Karpas-422 (cell line): ENCODE measurements around the gene MCM5. TPM values are rescaled to one million over a fixed set of nuclear protein-coding genes. Genes with fewer than 3 reads are reported as not detected.

ENCODE experiments used
- DNase-seq: peaks from one replicate; pipeline ENCODE4 v3.0.0-alpha.2; 2015
- H2AFZ ChIP-seq: fragments of 200-600 bp; sonication (generic); 2 replicates; pipeline ENCODE4 v1.6.1; 2014; ENCODE audit warnings: antibody characterized with exemption, low read length, mixed read lengths
- H3K27ac ChIP-seq: fragments of 200-600 bp; sonication (generic); 2 replicates; pipeline ENCODE4 v1.5.1; 2014; ENCODE audit warnings: mild to moderate bottlenecking, low read length, moderate library complexity
- H3K27me3 ChIP-seq: fragments of 200-600 bp; sonication (generic); 2 replicates; pipeline ENCODE4 v1.6.1; 2014; ENCODE audit warnings: low read length, mixed read lengths
- H3K36me3 ChIP-seq: fragments of 200-600 bp; sonication (generic); 2 replicates; pipeline ENCODE4 v1.6.1; 2014; ENCODE audit warnings: low read length, mixed read lengths; ENCODE audit not compliant: insufficient read depth
- H3K4me1 ChIP-seq: fragments of 200-600 bp; sonication (generic); 2 replicates; pipeline ENCODE4 v1.6.1; 2014; ENCODE audit warnings: mild to moderate bottlenecking, low read length, mixed read lengths
- H3K4me2 ChIP-seq: fragments of 200-600 bp; sonication (generic); 2 replicates; pipeline ENCODE4 v1.6.1; 2014; ENCODE audit warnings: low read length, low read depth, mild to moderate bottlenecking; ENCODE audit not compliant: poor library complexity, severe bottlenecking
- H3K4me3 ChIP-seq: fragments of 200-600 bp; sonication (generic); 2 replicates; pipeline ENCODE4 v1.5.1; 2014; ENCODE audit warnings: mild to moderate bottlenecking, antibody characterized with exemption, low read length, mixed read lengths
- H3K79me2 ChIP-seq: fragments of 200-600 bp; sonication (generic); 2 replicates; pipeline ENCODE4 v1.6.1; 2014; ENCODE audit warnings: mild to moderate bottlenecking, low read length, mixed read lengths
- H3K9ac ChIP-seq: fragments of 200-600 bp; sonication (generic); 2 replicates; pipeline ENCODE4 v1.6.0; 2014; ENCODE audit warnings: low read length
- H3K9me2 ChIP-seq: fragments of 200-600 bp; sonication (generic), shearing (Covaris generic); replicated peaks from 2 replicates; pipeline ENCODE4 v1.6.0; 2014; ENCODE audit warnings: mild to moderate bottlenecking, low read length, moderate library complexity; ENCODE audit not compliant: insufficient read depth
- H3K9me3 ChIP-seq: fragments of 300-700, 200-600 bp; sonication (generic); 2 replicates; pipeline ENCODE4 v1.6.1; 2014; ENCODE audit warnings: low read length, mixed read lengths
- H4K20me1 ChIP-seq: fragments of 200-600 bp; sonication (generic); 2 replicates; pipeline ENCODE4 v1.6.1; 2014; ENCODE audit warnings: mild to moderate bottlenecking, antibody characterized with exemption, low read length, low read depth; ENCODE audit not compliant: insufficient read depth
- total RNA-seq: library from RNA; depleted of rRNA; stranded (reverse); fragments of >200 nt; shearing (Covaris generic); gene quantifications from 2 replicates; pipeline ENCODE4 v1.2.3, GENCODE V29; 2014; ENCODE audit warnings: low replicate concordance

MCM5 gene
- total RNA-seq, 1 experiment from 2014 or later = 83.7 TPM

DNA sequence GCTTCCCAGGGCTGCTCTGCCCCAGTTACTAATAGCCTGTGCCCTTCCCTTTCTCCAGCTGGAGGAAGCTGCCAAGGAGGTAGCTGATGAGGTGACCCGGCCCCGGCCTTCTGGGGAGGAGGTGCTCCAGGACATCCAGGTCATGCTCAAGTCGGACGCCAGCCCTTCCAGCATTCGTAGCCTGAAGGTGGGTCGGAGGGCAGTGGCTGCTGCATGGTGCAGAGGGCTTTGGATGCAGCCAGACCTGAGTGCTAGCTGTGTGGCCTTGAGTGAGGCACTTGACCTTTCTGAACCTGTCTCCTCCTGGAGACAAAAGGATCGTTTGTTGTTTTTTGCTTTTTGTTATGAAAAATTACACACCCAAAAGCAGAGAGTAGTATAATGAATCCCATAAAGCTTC, 3.4 kb downstream of the MCM5 start:
- H3K4me2 ChIP-seq = no peak overlapping the region
- H3K4me1 ChIP-seq = peaks cover 55% of the 10 kb centered on the region
- H4K20me1 ChIP-seq = no peaks in the 10 kb centered on the region
- H2AFZ ChIP-seq = no peak overlapping the region
- H3K9ac ChIP-seq = no peak overlapping the region
- H3K27me3 ChIP-seq = no peaks in the 10 kb centered on the region
- H3K9me2 ChIP-seq = no peaks in the 10 kb centered on the region
- no peaks in the 10 kb centered on the region for H3K9me3 ChIP-seq
- no peak overlapping the region for H3K4me3 ChIP-seq
- no peak for DNase-seq
- H3K79me2 ChIP-seq = peaks cover 34% of the 10 kb centered on the region
- no peak overlapping the region for H3K27ac ChIP-seq
- H3K36me3 ChIP-seq = peaks cover 39% of the 10 kb centered on the region; the same call in 1 of the 2 replicates

DNA sequence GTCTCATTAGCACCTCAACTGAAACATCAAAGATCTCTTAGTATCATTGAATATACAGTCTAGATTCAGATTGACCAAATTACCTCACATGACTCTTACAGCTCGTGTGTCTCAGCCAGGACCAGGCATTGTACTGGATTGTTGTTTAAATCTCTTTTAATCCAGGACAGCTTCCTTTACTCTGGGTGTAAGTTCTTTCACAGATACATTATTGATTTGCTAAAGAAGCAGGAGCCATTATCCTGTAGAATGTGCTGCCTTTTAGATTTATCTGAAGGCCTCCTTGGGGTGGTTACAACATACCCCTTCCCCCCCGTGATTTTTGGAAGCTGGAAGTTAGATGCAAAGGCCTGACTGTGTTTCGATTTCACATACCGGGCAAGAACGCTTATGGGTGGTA, 4.2 kb downstream of the MCM5 start:
- no peak overlapping the region for H3K4me3 ChIP-seq
- H3K79me2 ChIP-seq = peaks cover 34% of the 10 kb centered on the region
- H2AFZ ChIP-seq = no peak overlapping the region
- H3K9me2 ChIP-seq = no peaks in the 10 kb centered on the region
- H3K36me3 ChIP-seq = peaks cover 42% of the 10 kb centered on the region; the same call in 1 of the 2 replicates
- H3K4me2 ChIP-seq = no peak overlapping the region
- no peak overlapping the region for H3K9ac ChIP-seq
- no peak overlapping the region for H3K27ac ChIP-seq
- no peaks in the 10 kb centered on the region for H3K27me3 ChIP-seq
- H4K20me1 ChIP-seq = no peaks in the 10 kb centered on the region
- H3K4me1 ChIP-seq = peaks cover 55% of the 10 kb centered on the region
- no peaks in the 10 kb centered on the region for H3K9me3 ChIP-seq
- DNase-seq = no peak

DNA sequence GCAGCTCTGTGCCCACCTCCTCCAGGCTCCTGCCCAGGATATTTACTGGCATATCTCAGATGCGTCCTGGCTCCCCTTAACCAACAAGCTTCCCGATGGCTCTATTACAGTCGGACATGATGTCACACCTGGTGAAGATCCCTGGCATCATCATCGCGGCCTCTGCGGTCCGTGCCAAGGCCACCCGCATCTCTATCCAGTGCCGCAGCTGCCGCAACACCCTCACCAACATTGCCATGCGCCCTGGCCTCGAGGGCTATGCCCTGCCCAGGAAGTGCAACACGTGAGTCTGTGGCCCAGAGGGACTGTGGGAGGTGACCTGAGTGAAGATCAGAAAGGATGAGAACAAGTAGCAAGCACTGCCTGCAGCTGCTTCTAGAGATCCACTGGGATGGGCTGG, 6.5 kb downstream of the MCM5 start:
- Histone ChIP-seq H3K4me3 (no peak overlapping the region), H3K79me2 (peaks cover 27% of the 10 kb centered on the region), H3K9me2 (no peaks in the 10 kb centered on the region), H2AFZ (no peak overlapping the region), H3K27ac (no peak overlapping the region), H3K36me3 (peaks cover 51% of the 10 kb centered on the region; the same call in 1 of the 2 replicates), H3K9ac (no peak overlapping the region), H3K4me2 (no peak overlapping the region), H4K20me1 (no peaks in the 10 kb centered on the region), H3K27me3 (no peaks in the 10 kb centered on the region), H3K9me3 (no peaks in the 10 kb centered on the region), H3K4me1 (peaks cover 69% of the 10 kb centered on the region)
- DNase-seq = no peak

DNA sequence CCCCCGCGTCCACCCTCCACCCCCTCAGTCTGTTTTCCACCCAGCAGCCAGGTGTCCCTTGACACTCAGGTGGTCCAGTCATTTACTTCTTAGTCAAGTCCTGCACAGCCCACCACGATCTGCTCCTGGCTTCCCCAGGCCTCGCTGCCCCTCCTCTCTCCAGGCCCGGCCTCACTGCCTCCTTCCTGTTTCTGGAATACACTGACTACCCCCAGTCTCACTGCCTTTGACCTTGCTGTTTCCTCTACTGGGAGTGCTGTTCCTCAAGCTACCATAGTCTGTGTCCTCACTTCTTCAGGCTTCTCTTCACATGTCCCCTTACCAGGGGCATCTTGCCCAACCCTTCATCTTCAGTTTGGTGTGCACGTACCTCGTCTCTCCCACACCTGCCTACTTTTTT, 7.4 kb downstream of the MCM5 start:
- peaks cover 57% of the 10 kb centered on the region for H3K36me3 ChIP-seq
- peaks cover 23% of the 10 kb centered on the region for H3K79me2 ChIP-seq
- no peaks in the 10 kb centered on the region for H3K9me2 ChIP-seq
- H3K4me1 ChIP-seq = peaks cover 69% of the 10 kb centered on the region
- H3K9ac ChIP-seq = no peak overlapping the region
- H4K20me1 ChIP-seq = no peaks in the 10 kb centered on the region
- peak overlapping the region; percentile 21; the same call in 1 of the 2 replicates for H3K27ac ChIP-seq
- no peak overlapping the region for H3K4me2 ChIP-seq
- H2AFZ ChIP-seq = no peak overlapping the region
- H3K27me3 ChIP-seq = no peaks in the 10 kb centered on the region
- H3K4me3 ChIP-seq = no peak overlapping the region
- no peaks in the 10 kb centered on the region for H3K9me3 ChIP-seq
- DNase-seq = no peak

DNA sequence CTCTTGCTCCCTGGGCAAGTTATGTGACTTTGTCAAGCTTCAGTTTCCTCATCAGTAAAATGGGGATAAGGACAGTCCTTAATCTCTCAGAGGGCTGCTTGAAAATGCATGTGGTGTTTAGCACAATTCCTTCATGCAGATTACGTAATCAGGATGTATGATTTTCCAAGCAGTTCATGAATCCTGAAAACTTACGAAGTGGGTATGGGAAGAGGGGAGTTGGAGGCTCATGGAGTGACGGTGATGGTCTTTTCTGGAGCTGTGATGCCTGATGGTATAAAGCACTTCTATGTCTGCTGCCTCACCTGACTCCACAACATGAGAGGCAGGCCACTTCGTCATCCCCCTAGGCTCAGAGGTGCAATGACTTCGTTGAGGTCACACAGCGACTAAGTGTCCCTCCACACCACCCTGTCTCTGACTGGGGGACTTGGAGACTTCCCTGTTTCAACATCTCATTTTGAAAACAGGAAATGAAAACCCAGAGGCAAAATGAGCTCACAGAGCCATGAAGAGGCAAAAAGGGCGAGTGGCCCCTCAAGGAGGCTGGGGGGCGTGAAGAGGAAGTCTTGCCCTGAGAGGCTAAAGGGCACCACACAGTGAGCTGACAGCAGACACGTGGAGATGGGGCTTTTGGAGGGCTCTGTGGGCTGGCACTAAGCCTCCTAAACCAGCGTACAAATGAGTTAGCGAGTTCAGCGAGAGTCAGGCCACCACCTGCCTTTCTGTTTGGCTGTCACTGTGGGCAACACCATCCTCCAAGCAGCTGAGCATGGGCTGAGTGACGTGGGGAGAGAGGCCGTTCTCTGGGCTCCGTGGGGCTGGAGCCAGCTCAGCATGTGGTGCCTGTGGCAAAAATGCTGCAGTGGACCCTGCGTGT, 10.1 kb downstream of the MCM5 start:
- peak overlapping the region; percentile 70 for H3K9ac ChIP-seq
- peak overlapping the region; percentile 61 for H3K4me2 ChIP-seq
- H4K20me1 ChIP-seq = no peaks in the 10 kb centered on the region
- peaks cover 12% of the 10 kb centered on the region; the same call in 1 of the 2 replicates for H3K79me2 ChIP-seq
- DNase-seq = peak; percentile 96
- H3K27ac ChIP-seq = peak overlapping the region; percentile 93
- peak overlapping the region; percentile 47 for H3K4me3 ChIP-seq
- H3K27me3 ChIP-seq = no peaks in the 10 kb centered on the region
- H3K9me3 ChIP-seq = no peaks in the 10 kb centered on the region
- H3K9me2 ChIP-seq = no peaks in the 10 kb centered on the region
- H3K36me3 ChIP-seq = peaks cover 51% of the 10 kb centered on the region
- 0 out of 2 replicates have a peak overlapping the region, but pooled peaks have one; percentile 4 for H2AFZ ChIP-seq
- peaks cover 66% of the 10 kb centered on the region for H3K4me1 ChIP-seq

DNA sequence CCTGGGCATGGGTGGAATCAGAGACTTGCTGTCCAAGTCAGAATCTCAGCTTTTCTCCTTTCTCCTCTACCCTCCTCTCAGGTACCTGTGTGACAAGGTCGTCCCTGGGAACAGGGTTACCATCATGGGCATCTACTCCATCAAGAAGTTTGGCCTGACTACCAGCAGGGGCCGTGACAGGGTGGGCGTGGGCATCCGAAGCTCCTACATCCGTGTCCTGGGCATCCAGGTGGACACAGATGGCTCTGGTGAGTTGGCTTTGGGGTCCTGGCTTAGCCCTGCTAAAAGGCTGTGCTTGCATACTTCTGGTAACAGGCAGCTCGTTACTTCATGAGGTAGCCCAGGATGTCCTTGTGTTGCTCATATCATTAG, 10.7 kb downstream of the MCM5 start:
- Histone ChIP-seq H3K27ac (peak overlapping the region; percentile 93), H3K27me3 (no peaks in the 10 kb centered on the region), H3K9me3 (no peaks in the 10 kb centered on the region), H3K4me2 (peak overlapping the region; percentile 61), H2AFZ (0 out of 2 replicates have a peak overlapping the region, but pooled peaks have one; percentile 4), H3K4me1 (peaks cover 66% of the 10 kb centered on the region), H3K79me2 (peaks cover 12% of the 10 kb centered on the region; the same call in 1 of the 2 replicates), H4K20me1 (no peaks in the 10 kb centered on the region), H3K9me2 (no peaks in the 10 kb centered on the region), H3K4me3 (peak overlapping the region; percentile 47), H3K36me3 (peaks cover 51% of the 10 kb centered on the region), H3K9ac (peak overlapping the region; percentile 70)
- DNase-seq = no peak

DNA sequence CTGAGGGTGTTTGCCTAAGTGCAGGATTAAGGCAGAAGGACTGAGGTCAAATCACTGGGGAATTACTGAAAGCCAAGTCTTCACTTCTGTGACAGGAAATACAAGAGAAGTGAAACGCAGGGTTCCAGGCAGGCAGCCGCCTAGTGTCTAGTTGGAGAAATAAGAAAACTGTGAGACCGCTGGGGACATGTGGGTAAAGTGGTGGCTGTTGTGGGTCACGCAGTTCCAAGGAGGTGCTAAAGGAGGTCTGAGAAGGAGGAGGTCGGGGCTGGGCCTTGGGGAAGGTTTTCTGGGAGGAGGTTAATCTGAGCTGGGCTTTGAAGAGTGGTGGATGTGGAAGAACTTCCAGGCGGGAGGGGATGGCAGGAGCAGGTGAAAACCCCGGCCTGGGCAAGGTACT, 11.2 kb downstream of the MCM5 start:
- Histone ChIP-seq H3K79me2 (peaks cover 12% of the 10 kb centered on the region; the same call in 1 of the 2 replicates), H3K27me3 (no peaks in the 10 kb centered on the region), H3K27ac (peak overlapping the region; percentile 93), H4K20me1 (no peaks in the 10 kb centered on the region), H3K9me2 (no peaks in the 10 kb centered on the region), H3K9ac (peak overlapping the region; percentile 70), H3K4me2 (peak overlapping the region; percentile 61), H3K4me3 (peak overlapping the region; percentile 47; the same call in 1 of the 2 replicates), H3K36me3 (peaks cover 54% of the 10 kb centered on the region), H2AFZ (no peak overlapping the region), H3K9me3 (no peaks in the 10 kb centered on the region), H3K4me1 (peaks cover 66% of the 10 kb centered on the region)
- peak; percentile 87 for DNase-seq

DNA sequence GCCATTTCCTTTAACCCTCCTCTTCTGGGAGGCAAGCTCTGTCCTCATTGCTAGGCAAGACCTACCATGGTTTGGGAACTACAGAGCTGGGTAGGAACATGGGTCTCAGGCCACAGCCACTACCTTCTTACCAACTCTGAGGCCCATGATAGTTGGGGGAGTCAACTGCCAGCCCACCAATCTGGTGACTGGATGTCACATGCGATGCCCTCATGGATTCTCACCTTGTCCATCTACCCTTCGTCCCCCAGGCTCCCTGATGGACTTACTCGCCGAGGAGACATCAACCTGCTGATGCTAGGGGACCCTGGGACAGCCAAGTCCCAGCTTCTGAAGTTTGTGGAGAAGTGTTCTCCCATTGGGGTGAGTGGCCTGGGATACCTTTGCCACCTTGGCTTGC, 13.7 kb downstream of the MCM5 start:
- Histone ChIP-seq H3K4me2 (no peak overlapping the region), H3K36me3 (peaks cover 45% of the 10 kb centered on the region), H3K9ac (no peak overlapping the region), H4K20me1 (no peaks in the 10 kb centered on the region), H3K9me3 (no peaks in the 10 kb centered on the region), H2AFZ (no peak overlapping the region), H3K27ac (no peak overlapping the region), H3K9me2 (no peaks in the 10 kb centered on the region), H3K27me3 (no peaks in the 10 kb centered on the region), H3K4me1 (peaks cover 43% of the 10 kb centered on the region), H3K79me2 (peaks cover 12% of the 10 kb centered on the region; the same call in 1 of the 2 replicates), H3K4me3 (no peak overlapping the region)
- no peak for DNase-seq
